ENCODE data around the gene JMJD1C. TPM values are rescaled to one million over a fixed set of nuclear protein-coding genes. Genes with fewer than 3 reads are reported as not detected.

Gene JMJD1C
- total RNA-seq, 1 experiment from 2014 or later: 180 TPM

GRCh38 chr10:63192826-63193225, 273.0 kb downstream of the JMJD1C start (continued):
- TF ChIP-seq STAT6 (CRISPR knock-in tag; conservative IDR thresholded peaks at IDR 0.05; ENCODE audit: low read depth) (no peak), NFE2L1 (CRISPR knock-in tag; IDR thresholded peaks at IDR 0.05) (no peak)

DNA sequence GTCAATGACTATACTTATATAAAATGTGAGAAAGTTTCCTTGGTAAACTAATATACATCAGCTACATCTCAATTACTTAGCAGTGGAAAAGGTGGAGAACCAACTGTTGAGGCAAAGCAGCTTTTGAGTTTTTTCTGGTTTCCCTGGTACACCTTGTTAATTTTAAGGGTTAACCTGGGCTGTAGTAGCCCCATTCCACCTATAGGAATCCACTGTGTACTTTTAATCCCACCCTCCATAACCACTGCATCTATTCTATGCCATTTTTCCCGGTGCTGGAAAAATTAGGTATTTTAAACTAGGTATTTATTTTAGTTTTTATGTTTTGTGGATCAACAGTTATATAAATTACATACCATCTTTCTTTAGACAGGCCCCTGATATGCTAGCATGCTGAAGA, 290.2 kb downstream of the JMJD1C start:
- H3K36me3 Mint-ChIP-seq: peaks cover 84% of the 10 kb centered on the region
- ChIA-PET POLR2A (no interaction called here), CTCF (interaction anchor here (0.6 to 1.1 kb wide), 2 partner anchors 9 to 456 kb away, joined by 3 read pairs; no protein-coding TSS in a partner anchor)
- peak; percentile 51 for ATAC-seq
- H3K27me3 Mint-ChIP-seq (ENCODE audit: low read depth): no peaks in the 10 kb centered on the region
- no peaks in the 10 kb centered on the region for H3K4me1 Mint-ChIP-seq
- TF ChIP-seq ELF4 (CRISPR knock-in tag; IDR thresholded peaks at IDR 0.05; ENCODE audit: low read depth): no peak
- no peak for TF ChIP-seq TEAD4 (CRISPR knock-in tag; IDR thresholded peaks at IDR 0.05)
- TF ChIP-seq, protein P1, sequence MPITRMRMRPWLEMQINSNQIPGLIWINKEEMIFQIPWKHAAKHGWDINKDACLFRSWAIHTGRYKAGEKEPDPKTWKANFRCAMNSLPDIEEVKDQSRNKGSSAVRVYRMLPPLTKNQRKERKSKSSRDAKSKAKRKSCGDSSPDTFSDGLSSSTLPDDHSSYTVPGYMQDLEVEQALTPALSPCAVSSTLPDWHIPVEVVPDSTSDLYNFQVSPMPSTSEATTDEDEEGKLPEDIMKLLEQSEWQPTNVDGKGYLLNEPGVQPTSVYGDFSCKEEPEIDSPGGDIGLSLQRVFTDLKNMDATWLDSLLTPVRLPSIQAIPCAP (CRISPR knock-in tag; IDR thresholded peaks at IDR 0.05): no peak
- no peak for TF ChIP-seq ATF1 (CRISPR knock-in tag; IDR thresholded peaks at IDR 0.05)
- TF ChIP-seq ARID4B (CRISPR knock-in tag; IDR thresholded peaks at IDR 0.05; ENCODE audit: borderline replicate concordance): no peak
- TF ChIP-seq ZNF425 (CRISPR knock-in tag; conservative IDR thresholded peaks at IDR 0.05): no peak
- TF ChIP-seq NFYB (CRISPR knock-in tag; conservative IDR thresholded peaks at IDR 0.05; ENCODE audit: low read depth): no peak
- TF ChIP-seq ZNF263 (CRISPR knock-in tag; IDR thresholded peaks at IDR 0.05; ENCODE audit: low read depth): no peak
- no peak for TF ChIP-seq TCF7 (CRISPR knock-in tag; IDR thresholded peaks at IDR 0.05; ENCODE audit: low read depth)
- TF ChIP-seq, protein P2, sequence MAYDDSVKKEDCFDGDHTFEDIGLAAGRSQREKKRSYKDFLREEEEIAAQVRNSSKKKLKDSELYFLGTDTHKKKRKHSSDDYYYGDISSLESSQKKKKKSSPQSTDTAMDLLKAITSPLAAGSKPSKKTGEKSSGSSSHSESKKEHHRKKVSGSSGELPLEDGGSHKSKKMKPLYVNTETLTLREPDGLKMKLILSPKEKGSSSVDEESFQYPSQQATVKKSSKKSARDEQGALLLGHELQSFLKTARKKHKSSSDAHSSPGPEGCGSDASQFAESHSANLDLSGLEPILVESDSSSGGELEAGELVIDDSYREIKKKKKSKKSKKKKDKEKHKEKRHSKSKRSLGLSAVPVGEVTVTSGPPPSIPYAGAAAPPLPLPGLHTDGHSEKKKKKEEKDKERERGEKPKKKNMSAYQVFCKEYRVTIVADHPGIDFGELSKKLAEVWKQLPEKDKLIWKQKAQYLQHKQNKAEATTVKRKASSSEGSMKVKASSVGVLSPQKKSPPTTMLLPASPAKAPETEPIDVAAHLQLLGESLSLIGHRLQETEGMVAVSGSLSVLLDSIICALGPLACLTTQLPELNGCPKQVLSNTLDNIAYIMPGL (CRISPR knock-in tag; IDR thresholded peaks at IDR 0.05): no peak
- TF ChIP-seq ZNF416 (CRISPR knock-in tag; IDR thresholded peaks at IDR 0.05): no peak
- no peak for TF ChIP-seq ZBTB43 (CRISPR knock-in tag; IDR thresholded peaks at IDR 0.05)
- no peak for TF ChIP-seq FOXP4 (CRISPR knock-in tag; IDR thresholded peaks at IDR 0.05)
- TF ChIP-seq NR2C2 (CRISPR knock-in tag; IDR thresholded peaks at IDR 0.05): no peak
- TF ChIP-seq ATF2 (CRISPR knock-in tag; IDR thresholded peaks at IDR 0.05; ENCODE audit: borderline replicate concordance, low read depth): no peak
- H3K9me3 Mint-ChIP-seq: no peaks in the 10 kb centered on the region
- H3K27ac Mint-ChIP-seq: no peak overlapping the region
- DNase-seq (ENCODE audit: low spot score): no peak
- no peak overlapping the region for H3K4me3 Mint-ChIP-seq
